Tibial artery (tissue), 4 donors: Measurements from ENCODE around the gene CRABP2.

Experiments
- DNase-seq, 2 donors: peaks; one replicate each; pipeline ENCODE4 v3.0.0-alpha.2; 2019
- H3K27ac ChIP-seq, 2 donors: fragments of 200-600 bp; sonication (generic) in 1 of 2; 1 replicate in 1 of 2; 2 replicates in 1 of 2; pipeline ENCODE4 v1.5.1; 2018 to 2019; ENCODE audit warnings: mild to moderate bottlenecking in 1 of 2
- H3K27me3 ChIP-seq, 2 donors: fragments of 200-600 bp; sonication (generic) in 1 of 2; one replicate each; pipeline versions ENCODE4 v1.5.1 to v1.6.0; 2016 to 2019
- H3K36me3 ChIP-seq, 3 donors: fragments of 200-600 bp; sonication (generic) in 2 of 3; one replicate each; pipeline ENCODE4 v1.5.1; 2016 to 2019; ENCODE audit warnings: mild to moderate bottlenecking in 2 of 3
- H3K4me1 ChIP-seq, 4 donors: fragments of 200-600 bp; sonication (generic) in 2 of 4; 1 replicate in 3 of 4; 2 replicates in 1 of 4; pipeline ENCODE4 v1.5.1; 2016 to 2019
- H3K4me3 ChIP-seq, 2 donors: fragments of 200-600 bp; sonication (generic) in 1 of 2; 1 replicate in 1 of 2; 2 replicates in 1 of 2; pipeline ENCODE4 v1.5.1; 2018 to 2019; ENCODE audit warnings: mild to moderate bottlenecking in 2 of 2
- H3K9me3 ChIP-seq, 3 donors: fragments of 200-600 bp; sonication (generic) in 1 of 3; one replicate each; pipeline ENCODE4 v1.5.1; 2016 to 2019
- intact Hi-C: fragments of 100-400 bp; cut with DNase I; formaldehyde crosslinking; loops from one replicate; pipeline ENCODE4 v1.15.0; 2023; ENCODE audit warnings: low total_unique reads
- TF ChIP-seq, protein P1 (sequence below), 2 experiments: fragments of 200-600 bp in 1 of 2; fragments of 450-650 bp in 1 of 2; IDR thresholded peaks; one replicate each; pipeline ENCODE4 v1.5.1; 2017 to 2019; ENCODE audit warnings: antibody characterized with exemption in 2 of 2, mild to moderate bottlenecking in 1 of 2, moderate library complexity in 1 of 2

Gene CRABP2

GRCh38 chr1:156703336-156703735, 2.0 kb downstream of the CRABP2 start:
- Histone ChIP-seq H3K27me3 (peaks cover 0 to 39% of the 10 kb centered on the region in 2 donors), H3K4me1 (peaks cover 5 to 41% (median 29%) of the 10 kb centered on the region in 4 donors), H3K27ac (no peak overlapping the region), H3K9me3 (no peaks in the 10 kb centered on the region), H3K4me3 (no peak overlapping the region), H3K36me3 (peaks cover 0 to 14% (median 0%) of the 10 kb centered on the region in 3 donors)
- TF ChIP-seq, protein P1, sequence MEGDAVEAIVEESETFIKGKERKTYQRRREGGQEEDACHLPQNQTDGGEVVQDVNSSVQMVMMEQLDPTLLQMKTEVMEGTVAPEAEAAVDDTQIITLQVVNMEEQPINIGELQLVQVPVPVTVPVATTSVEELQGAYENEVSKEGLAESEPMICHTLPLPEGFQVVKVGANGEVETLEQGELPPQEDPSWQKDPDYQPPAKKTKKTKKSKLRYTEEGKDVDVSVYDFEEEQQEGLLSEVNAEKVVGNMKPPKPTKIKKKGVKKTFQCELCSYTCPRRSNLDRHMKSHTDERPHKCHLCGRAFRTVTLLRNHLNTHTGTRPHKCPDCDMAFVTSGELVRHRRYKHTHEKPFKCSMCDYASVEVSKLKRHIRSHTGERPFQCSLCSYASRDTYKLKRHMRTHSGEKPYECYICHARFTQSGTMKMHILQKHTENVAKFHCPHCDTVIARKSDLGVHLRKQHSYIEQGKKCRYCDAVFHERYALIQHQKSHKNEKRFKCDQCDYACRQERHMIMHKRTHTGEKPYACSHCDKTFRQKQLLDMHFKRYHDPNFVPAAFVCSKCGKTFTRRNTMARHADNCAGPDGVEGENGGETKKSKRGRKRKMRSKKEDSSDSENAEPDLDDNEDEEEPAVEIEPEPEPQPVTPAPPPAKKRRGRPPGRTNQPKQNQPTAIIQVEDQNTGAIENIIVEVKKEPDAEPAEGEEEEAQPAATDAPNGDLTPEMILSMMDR (IDR thresholded peaks at IDR 0.05), result no peak
- intact Hi-C loops, result no loop called here
- no peak for DNase-seq

- Histone ChIP-seq H3K9me3 (no peaks in the 10 kb centered on the region), H3K4me3 (no peak overlapping the region), H3K27me3 (peaks cover 0 to 51% of the 10 kb centered on the region in 2 donors), H3K36me3 (peaks cover 0 to 14% (median 0%) of the 10 kb centered on the region in 3 donors), H3K27ac (no peak overlapping the region), H3K4me1 (peaks cover 5 to 23% (median 17%) of the 10 kb centered on the region in 4 donors)
- TF ChIP-seq, protein P1 (IDR thresholded peaks at IDR 0.05), result no peak
- intact Hi-C loops, result no loop called here
- no peak for DNase-seq
Measured at GRCh38 chr1:156700736-156701531, 4.4 kb downstream of the CRABP2 start.

GRCh38 chr1:156698995-156699394, 6.4 kb downstream of the CRABP2 start:
- Histone ChIP-seq H3K4me1 (peaks cover 0 to 5% (median 0%) of the 10 kb centered on the region in 4 donors), H3K9me3 (no peaks in the 10 kb centered on the region), H3K27me3 (peaks cover 0 to 57% of the 10 kb centered on the region in 2 donors), H3K36me3 (peaks cover 0 to 14% (median 0%) of the 10 kb centered on the region in 3 donors), H3K27ac (no peak overlapping the region), H3K4me3 (no peak overlapping the region)
- no peak for DNase-seq
- intact Hi-C loops, result no loop called here
- TF ChIP-seq, protein P1 (IDR thresholded peaks at IDR 0.05), result no peak

DNA sequence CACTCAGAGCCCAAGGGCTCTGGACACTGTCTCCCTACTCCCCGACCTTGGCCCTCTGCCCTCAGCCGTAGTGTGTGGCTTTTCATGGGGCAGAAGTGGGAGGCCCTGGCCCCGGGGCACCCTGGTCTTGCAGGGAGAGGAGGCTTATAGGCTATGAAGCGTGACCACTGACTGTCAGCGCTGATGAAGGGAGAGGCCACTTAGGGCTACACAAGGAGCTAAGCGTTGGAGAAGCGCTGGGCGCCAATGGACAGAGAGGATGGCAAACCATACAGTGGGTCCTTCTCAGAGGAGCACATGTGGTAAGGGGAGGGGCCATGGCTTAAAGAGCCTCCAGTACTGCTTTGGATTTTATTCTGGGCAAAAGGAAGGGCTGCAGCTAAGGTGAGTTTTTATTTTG, 7.9 kb downstream of the CRABP2 start:
- DNase-seq, result no peak
- Histone ChIP-seq H3K4me3 (no peak overlapping the region), H3K36me3 (peaks cover 0 to 14% (median 0%) of the 10 kb centered on the region in 3 donors), H3K4me1 (peaks cover 0 to 17% (median 0%) of the 10 kb centered on the region in 4 donors), H3K27ac (no peak overlapping the region), H3K27me3 (peaks cover 3 to 61% of the 10 kb centered on the region in 2 donors), H3K9me3 (no peaks in the 10 kb centered on the region)
- TF ChIP-seq, protein P1 (IDR thresholded peaks at IDR 0.05), result no peak
- intact Hi-C loops, result no loop called here

- peaks cover 0 to 24% (median 0%) of the 10 kb centered on the region in 4 donors for H3K4me1 ChIP-seq
- H3K9me3 ChIP-seq, result no peaks in the 10 kb centered on the region
- no peak overlapping the region for H3K4me3 ChIP-seq
- H3K36me3 ChIP-seq, result peaks cover 0 to 14% (median 0%) of the 10 kb centered on the region in 3 donors
- no peak for DNase-seq
- intact Hi-C loops, result no loop called here
- peaks cover 3 to 69% of the 10 kb centered on the region in 2 donors for H3K27me3 ChIP-seq
- TF ChIP-seq, protein P1 (IDR thresholded peaks at IDR 0.05), result no peak
- H3K27ac ChIP-seq, result no peak overlapping the region
Measured at GRCh38 chr1:156696755-156697154, 8.6 kb downstream of the CRABP2 start.
